ENCODE measurements around the gene ELAC1.
"Not testable (repeated sequence)": the region's sequence is repeated elsewhere in the genome, so short reads cannot be mapped to it uniquely, and the experiment has no call there.

Gene ELAC1

GRCh38 chr18:50973367-50974126, 5.7 kb downstream of the ELAC1 start:
- no peak for DNase-seq

- no peak for DNase-seq
Measured at GRCh38 chr18:50977037-50977760, 9.4 kb downstream of the ELAC1 start.

GRCh38 chr18:50981381-50981780, 13.5 kb downstream of the ELAC1 start:
- DNase-seq: no peak

GRCh38 chr18:50982086-50982801, 14.4 kb downstream of the ELAC1 start:
- DNase-seq: no peak

- no peak for DNase-seq
Measured at GRCh38 chr18:50982802-50983179, 15.0 kb downstream of the ELAC1 start.

GRCh38 chr18:50986360-50987087, 18.7 kb downstream of the ELAC1 start:
- no peak for DNase-seq

GRCh38 chr18:50987261-50987660, 19.4 kb downstream of the ELAC1 start:
- DNase-seq: no peak

GRCh38 chr18:50989711-50990110, 21.9 kb downstream of the ELAC1 start:
- no peak for DNase-seq

- DNase-seq: no peak
Measured at GRCh38 chr18:50992351-50992762, 24.5 kb downstream of the ELAC1 start.

GRCh38 chr18:50994031-50994430, 26.2 kb downstream of the ELAC1 start:
- DNase-seq: no peak

- DNase-seq: not testable (repeated sequence)
Measured at GRCh38 chr18:51003174-51003573, 35.3 kb downstream of the ELAC1 start.

- DNase-seq: no peak
Measured at GRCh38 chr18:51006061-51006818, 38.4 kb downstream of the ELAC1 start.

GRCh38 chr18:51006948-51007789, 39.3 kb downstream of the ELAC1 start:
- DNase-seq: no peak

GRCh38 chr18:51007790-51008139, 39.9 kb downstream of the ELAC1 start:
- no peak for DNase-seq

GRCh38 chr18:51009072-51009471, 41.2 kb downstream of the ELAC1 start:
- no peak for DNase-seq

GRCh38 chr18:51010218-51010617, 42.4 kb downstream of the ELAC1 start:
- no peak for DNase-seq

GRCh38 chr18:51011709-51012108, 43.9 kb downstream of the ELAC1 start:
- no peak for DNase-seq

- DNase-seq: no peak
Measured at GRCh38 chr18:51012441-51012840, 44.6 kb downstream of the ELAC1 start.

- DNase-seq: no peak
Measured at GRCh38 chr18:51013259-51013658, 45.4 kb downstream of the ELAC1 start.

GRCh38 chr18:51017140-51017879, 49.5 kb downstream of the ELAC1 start:
- DNase-seq: no peak

GRCh38 chr18:51020536-51020935, 52.7 kb downstream of the ELAC1 start:
- DNase-seq: no peak
